Endothelial cell of umbilical vein (primary cell): ENCODE data around the gene DNMT1. TPM values are rescaled to one million over a fixed set of nuclear protein-coding genes. Genes with fewer than 3 reads are reported as not detected.

Experiments used
- BruUV-seq: library from RNA; stranded (reverse); fragments of 400-500 nt; replicated peaks from 2 replicates; lab custom pipeline; 2021; lab: Mats Ljungman, UMichigan
- CTCF ChIA-PET: fragments of 300-600, 350-600 bp; sonication (Branson Sonifier 250); formaldehyde crosslinking; loops from one replicate; lab custom pipeline; 2021; ENCODE audit warnings: antibody characterized with exemption, inconsistent platforms; lab: Charles Lee
- POLR2A ChIA-PET: fragments of 300-600, 350-600 bp; sonication (Branson Sonifier 250); formaldehyde crosslinking; loops from one replicate; lab custom pipeline; 2021; ENCODE audit warnings: antibody characterized with exemption, inconsistent platforms; lab: Charles Lee
- DNase-seq: peaks from one replicate; pipeline ENCODE4 v3.0.0-alpha.2; 2011; ENCODE audit warnings: low read depth, low spot score
- FAIRE-seq: peaks from 2 replicates; lab custom pipeline; 2011; peaks lifted over from hg19 to GRCh38; lab: Jason Lieb, UNC
- H2AFZ ChIP-seq: 2 replicates; pipeline ENCODE4 v1.6.0; 2012; ENCODE audit warnings: low read depth, low read length, control low read depth, inconsistent platforms
- H3K27ac ChIP-seq: 2 replicates; pipeline ENCODE4 v1.5.1; 2011; ENCODE audit warnings: low read depth, mild to moderate bottlenecking, control low read depth, low read length, moderate library complexity; ENCODE audit not compliant: insufficient read depth
- H3K27me3 ChIP-seq, 2 experiments: 2 replicates each; pipeline versions ENCODE4 v1.6.0 to v1.6.1; 2011; ENCODE audit warnings: low read length in 2 of 2, mixed read lengths in 1 of 2; ENCODE audit not compliant: control insufficient read depth in 2 of 2, insufficient read depth in 2 of 2
- H3K36me3 ChIP-seq, 2 experiments: 2 replicates in 1 of 2; 3 replicates in 1 of 2; pipeline ENCODE4 v1.5.1; 2011; ENCODE audit warnings: low read length in 2 of 2, mild to moderate bottlenecking in 1 of 2, moderate library complexity in 1 of 2; ENCODE audit not compliant: control insufficient read depth in 2 of 2, insufficient read depth in 2 of 2; ENCODE audit errors: extremely low read depth in 1 of 2
- H3K4me1 ChIP-seq: 3 replicates; pipeline ENCODE4 v1.5.1; 2011; ENCODE audit warnings: mild to moderate bottlenecking, low read length; ENCODE audit not compliant: control insufficient read depth, insufficient read depth; ENCODE audit errors: extremely low read depth
- H3K4me2 ChIP-seq: 2 replicates; pipeline ENCODE4 v1.6.1; 2011; ENCODE audit warnings: low read length, control low read depth, mixed read lengths; ENCODE audit not compliant: insufficient read depth
- H3K4me3 ChIP-seq, 3 experiments: fragments of 200-600 bp in 1 of 3; sonication (generic), shearing (Covaris generic) in 1 of 3; replicated peaks in 1 of 3; 2 replicates each; pipeline ENCODE4 v1.5.1; 2011 to 2016; ENCODE audit warnings: control low read depth in 3 of 3, low read length in 3 of 3, mild to moderate bottlenecking in 2 of 3, inconsistent platforms in 1 of 3, low read depth in 1 of 3, moderate library complexity in 1 of 3; ENCODE audit not compliant: insufficient read depth in 1 of 3
- H3K79me2 ChIP-seq: 2 replicates; pipeline ENCODE4 v1.6.0; 2012; ENCODE audit warnings: low read length, inconsistent platforms; ENCODE audit not compliant: control insufficient read depth, insufficient read depth
- H3K9ac ChIP-seq: replicated peaks from 2 replicates; pipeline ENCODE3; 2011; ENCODE audit warnings: low read length, control low read depth; ENCODE audit not compliant: insufficient read depth; ENCODE audit errors: extremely low read depth
- H3K9me1 ChIP-seq: replicated peaks from 3 replicates; pipeline ENCODE4 v1.6.0; 2011; ENCODE audit warnings: mild to moderate bottlenecking, low read length; ENCODE audit not compliant: control insufficient read depth, insufficient read depth; ENCODE audit errors: extremely low read depth
- H3K9me3 ChIP-seq: replicated peaks from 2 replicates; pipeline ENCODE4 v1.5.1; 2012; ENCODE audit warnings: low read length, inconsistent platforms; ENCODE audit not compliant: control insufficient read depth, insufficient read depth
- H4K20me1 ChIP-seq: replicated peaks from 2 replicates; pipeline ENCODE3; 2011; ENCODE audit warnings: mild to moderate bottlenecking, low read length; ENCODE audit not compliant: control insufficient read depth, insufficient read depth; ENCODE audit errors: extremely low read depth
- EZH2 ChIP-seq: IDR thresholded peaks from 2 replicates; pipeline ENCODE4 v1.6.1; 2012; ENCODE audit warnings: borderline replicate concordance, low read depth, mild to moderate bottlenecking, moderate library complexity, low read length, inconsistent platforms; ENCODE audit not compliant: severe bottlenecking
- FOS ChIP-seq: IDR thresholded peaks from 2 replicates; pipeline ENCODE4 v1.6.1; 2011; ENCODE audit warnings: mild to moderate bottlenecking, low read length, moderate library complexity, borderline replicate concordance; ENCODE audit not compliant: insufficient read depth
- GATA2 ChIP-seq: IDR thresholded peaks from 2 replicates; pipeline ENCODE4 v1.7.0; 2011; ENCODE audit warnings: low read depth, mild to moderate bottlenecking, moderate library complexity, mixed read lengths, low read length; ENCODE audit not compliant: insufficient read length, insufficient read depth
- JUN ChIP-seq: IDR thresholded peaks from 2 replicates; pipeline ENCODE4 v1.6.1; 2011; ENCODE audit warnings: borderline replicate concordance, low read depth; ENCODE audit not compliant: insufficient read length, insufficient read depth
- MYC ChIP-seq: IDR thresholded peaks from one replicate; pipeline ENCODE4 v1.6.1; 2011; ENCODE audit warnings: mild to moderate bottlenecking, low read depth, low read length
- POLR2A ChIP-seq: IDR thresholded peaks from 2 replicates; pipeline ENCODE4 v1.6.1; 2012; ENCODE audit warnings: low read depth, mild to moderate bottlenecking, control low read depth, low read length
- POLR2AphosphoS5 ChIP-seq: IDR thresholded peaks from 2 replicates; pipeline ENCODE4 v1.6.1; 2012; ENCODE audit warnings: low read depth, mild to moderate bottlenecking, control low read depth, low read length, moderate library complexity; ENCODE audit not compliant: insufficient read depth
- dilution Hi-C: fragments of 300-500 bp; cut with MboI; formaldehyde crosslinking; loops from one replicate; pipeline ENCODE4 v1.15.0; 2019; ENCODE audit warnings: low sequenced_read_pairs; ENCODE audit not compliant: extremely low pct_ligation_motif_present
- intact Hi-C: fragments of 100-400 bp; cut with micrococcal nuclease; formaldehyde crosslinking; loops from one replicate; pipeline ENCODE4 v1.10.0; 2022
- polyA plus RNA-seq, 4 experiments: library from polyadenylated mRNA; depleted of rRNA in 3 of 4; stranded (reverse) in 3 of 4; unstranded in 1 of 4; fragments of >200 nt; gene quantifications; 2 replicates each; pipeline versions ENCODE4 v1.2.1 to v1.2.3, GENCODE V29; 2011 to 2012; ENCODE audit warnings: missing spikeins in 1 of 4
- total RNA-seq: library from RNA; stranded (reverse); gene quantifications from 2 replicates; pipeline ENCODE4 v1.2.3, GENCODE V29; 2021
- TF ChIP-seq, protein P1 (sequence below): IDR thresholded peaks from 2 replicates; pipeline ENCODE4 v1.6.1; 2011; ENCODE audit not compliant: insufficient read depth, insufficient read length
- TF ChIP-seq, protein P2 (sequence below), 2 donors: IDR thresholded peaks; 1 replicate in 1 of 2; 2 replicates in 1 of 2; pipeline ENCODE4 v1.5.1; 2011; ENCODE audit warnings: low read length in 2 of 2, mild to moderate bottlenecking in 2 of 2, moderate library complexity in 2 of 2, control low read depth in 1 of 2, inconsistent platforms in 1 of 2, low read depth in 1 of 2; ENCODE audit not compliant: insufficient read depth in 1 of 2; ENCODE audit errors: extremely low read depth in 1 of 2

DNMT1 gene
- total and polyA plus RNA-seq, 2 donors (not counting 3 experiments of a cell fraction or from before 2014, with no cell fraction given) = 53.4 to 165 TPM

DNA sequence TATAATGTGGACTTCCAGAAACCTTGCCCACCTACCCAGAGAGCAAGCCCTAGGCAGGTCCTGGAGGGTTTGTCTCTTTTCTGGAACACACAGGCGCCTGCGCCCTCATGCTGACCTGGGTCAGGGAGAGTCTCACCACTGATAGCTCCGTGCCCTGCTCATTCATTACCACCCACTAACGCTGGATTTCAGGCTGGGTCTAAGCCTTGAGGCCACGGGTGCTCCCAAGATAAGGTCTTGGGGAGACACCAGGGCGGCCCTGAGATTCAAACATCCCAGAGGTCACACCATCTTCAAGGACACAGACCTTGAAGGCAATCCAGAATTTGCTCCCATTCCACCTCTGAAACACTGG is 31.2 kb upstream of the DNMT1 start:
- no peak overlapping the region for H3K27ac ChIP-seq
- H3K4me1 ChIP-seq = peaks cover 6% of the 10 kb centered on the region
- TF ChIP-seq EZH2 (no peak), JUN (no peak), POLR2A (no peak), FOS (no peak), MYC (no peak), POLR2AphosphoS5 (no peak), GATA2 (no peak)
- TF ChIP-seq, protein P1, sequence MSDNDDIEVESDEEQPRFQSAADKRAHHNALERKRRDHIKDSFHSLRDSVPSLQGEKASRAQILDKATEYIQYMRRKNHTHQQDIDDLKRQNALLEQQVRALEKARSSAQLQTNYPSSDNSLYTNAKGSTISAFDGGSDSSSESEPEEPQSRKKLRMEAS = no peak
- TF ChIP-seq, protein P2, sequence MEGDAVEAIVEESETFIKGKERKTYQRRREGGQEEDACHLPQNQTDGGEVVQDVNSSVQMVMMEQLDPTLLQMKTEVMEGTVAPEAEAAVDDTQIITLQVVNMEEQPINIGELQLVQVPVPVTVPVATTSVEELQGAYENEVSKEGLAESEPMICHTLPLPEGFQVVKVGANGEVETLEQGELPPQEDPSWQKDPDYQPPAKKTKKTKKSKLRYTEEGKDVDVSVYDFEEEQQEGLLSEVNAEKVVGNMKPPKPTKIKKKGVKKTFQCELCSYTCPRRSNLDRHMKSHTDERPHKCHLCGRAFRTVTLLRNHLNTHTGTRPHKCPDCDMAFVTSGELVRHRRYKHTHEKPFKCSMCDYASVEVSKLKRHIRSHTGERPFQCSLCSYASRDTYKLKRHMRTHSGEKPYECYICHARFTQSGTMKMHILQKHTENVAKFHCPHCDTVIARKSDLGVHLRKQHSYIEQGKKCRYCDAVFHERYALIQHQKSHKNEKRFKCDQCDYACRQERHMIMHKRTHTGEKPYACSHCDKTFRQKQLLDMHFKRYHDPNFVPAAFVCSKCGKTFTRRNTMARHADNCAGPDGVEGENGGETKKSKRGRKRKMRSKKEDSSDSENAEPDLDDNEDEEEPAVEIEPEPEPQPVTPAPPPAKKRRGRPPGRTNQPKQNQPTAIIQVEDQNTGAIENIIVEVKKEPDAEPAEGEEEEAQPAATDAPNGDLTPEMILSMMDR (IDR thresholded peaks at IDR 0.05; ENCODE audit: extremely low read depth in 1 of 2, insufficient read depth in 1 of 2, low read depth in 1 of 2, low read length in 2 of 2) = no peak
- dilution Hi-C loops = no loop called here
- no peaks in the 10 kb centered on the region for H3K36me3 ChIP-seq
- no TSS peak for BruUV-seq
- no peak for FAIRE-seq
- CTCF ChIA-PET = interaction anchor here (0.6 to 7.0 kb wide), 4 partner anchors 24 to 163 kb away, joined by 3 to 48 read pairs (median 4); no protein-coding TSS in a partner anchor
- H3K79me2 ChIP-seq = no peaks in the 10 kb centered on the region
- no peaks in the 10 kb centered on the region for H3K27me3 ChIP-seq
- no peak for DNase-seq
- no peak overlapping the region for H3K4me2 ChIP-seq
- H3K9me1 ChIP-seq = no peaks in the 10 kb centered on the region
- no peak overlapping the region for H3K9ac ChIP-seq
- H3K4me3 ChIP-seq = no peak overlapping the region
- no peaks in the 10 kb centered on the region for H4K20me1 ChIP-seq
- POLR2A ChIA-PET = no interaction called here
- no peaks in the 10 kb centered on the region for H3K9me3 ChIP-seq
- no peak overlapping the region for H2AFZ ChIP-seq
- intact Hi-C loops = no loop called here
